GM12865 (cell line): ENCODE data around the gene VMO1.

Source experiments
- DNase-seq: peaks from one replicate; pipeline ENCODE4 v3.0.0; 2010; ENCODE audit warnings: low read depth
- H3K4me3 ChIP-seq: 2 replicates; pipeline ENCODE4 v1.5.1; 2011; ENCODE audit warnings: mild to moderate bottlenecking, low read depth, low read length, control low read depth
- TF ChIP-seq, protein P1 (sequence below): IDR thresholded peaks from 2 replicates; pipeline ENCODE4 v1.5.1; 2011; ENCODE audit warnings: low read length, control low read depth, low read depth, inconsistent platforms; ENCODE audit not compliant: insufficient read depth; ENCODE audit errors: missing control alignments

Gene VMO1

DNA sequence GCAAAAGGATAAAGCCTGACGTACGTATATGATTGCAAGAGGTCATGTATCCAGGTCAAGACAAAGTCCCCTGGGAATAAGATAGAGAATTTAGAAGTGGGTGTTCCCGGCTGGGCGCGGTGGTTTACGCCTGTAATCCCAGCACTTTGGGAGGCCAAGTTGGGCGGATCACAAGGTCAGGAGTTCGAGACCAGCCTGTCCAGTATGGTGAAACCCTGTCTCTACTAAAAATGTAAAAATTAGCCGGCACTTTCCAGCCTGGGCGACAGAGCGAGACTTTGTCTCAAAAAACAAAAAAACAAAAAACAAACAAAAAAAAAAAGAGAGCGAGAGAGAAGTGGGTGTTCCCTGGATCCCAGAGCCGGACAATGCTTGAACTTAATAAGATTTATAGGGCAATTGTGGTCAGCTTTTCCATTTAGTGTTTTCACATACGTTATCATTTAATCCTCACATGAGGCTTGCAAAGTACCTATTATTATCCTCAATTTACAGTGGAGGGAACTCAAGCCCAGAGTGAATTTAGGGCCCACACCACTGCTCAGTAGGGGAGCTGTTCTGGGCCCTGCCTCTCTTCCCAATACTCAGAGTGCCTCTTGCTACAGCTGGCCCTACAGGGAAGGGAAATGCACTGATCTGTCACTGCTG lies 2.1 kb upstream of the VMO1 start:
- TF ChIP-seq, protein P1, sequence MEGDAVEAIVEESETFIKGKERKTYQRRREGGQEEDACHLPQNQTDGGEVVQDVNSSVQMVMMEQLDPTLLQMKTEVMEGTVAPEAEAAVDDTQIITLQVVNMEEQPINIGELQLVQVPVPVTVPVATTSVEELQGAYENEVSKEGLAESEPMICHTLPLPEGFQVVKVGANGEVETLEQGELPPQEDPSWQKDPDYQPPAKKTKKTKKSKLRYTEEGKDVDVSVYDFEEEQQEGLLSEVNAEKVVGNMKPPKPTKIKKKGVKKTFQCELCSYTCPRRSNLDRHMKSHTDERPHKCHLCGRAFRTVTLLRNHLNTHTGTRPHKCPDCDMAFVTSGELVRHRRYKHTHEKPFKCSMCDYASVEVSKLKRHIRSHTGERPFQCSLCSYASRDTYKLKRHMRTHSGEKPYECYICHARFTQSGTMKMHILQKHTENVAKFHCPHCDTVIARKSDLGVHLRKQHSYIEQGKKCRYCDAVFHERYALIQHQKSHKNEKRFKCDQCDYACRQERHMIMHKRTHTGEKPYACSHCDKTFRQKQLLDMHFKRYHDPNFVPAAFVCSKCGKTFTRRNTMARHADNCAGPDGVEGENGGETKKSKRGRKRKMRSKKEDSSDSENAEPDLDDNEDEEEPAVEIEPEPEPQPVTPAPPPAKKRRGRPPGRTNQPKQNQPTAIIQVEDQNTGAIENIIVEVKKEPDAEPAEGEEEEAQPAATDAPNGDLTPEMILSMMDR: no peak
- no peak for DNase-seq
- no peak overlapping the region for H3K4me3 ChIP-seq

DNA sequence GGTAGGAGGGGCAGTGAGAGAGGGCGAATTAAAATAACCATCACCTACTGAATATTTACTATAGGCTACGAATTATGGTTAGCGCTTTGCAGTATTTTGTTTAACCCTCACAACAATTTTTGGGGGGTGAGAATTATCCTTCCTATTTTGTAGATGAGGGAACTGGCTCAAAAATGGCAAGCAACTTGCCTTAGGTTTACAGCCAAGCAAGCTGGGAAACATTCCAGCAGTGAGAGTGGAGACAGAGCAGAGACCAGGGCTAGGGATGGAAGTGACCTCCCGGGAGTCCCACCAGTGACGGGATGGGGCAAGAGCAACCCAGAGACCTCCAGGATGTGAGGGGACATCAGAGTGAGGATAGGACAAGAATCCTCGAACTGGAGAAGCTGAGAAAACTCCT lies 352 bp upstream of the VMO1 start:
- TF ChIP-seq, protein P1: no peak
- no peak for DNase-seq
- H3K4me3 ChIP-seq: no peak overlapping the region

DNA sequence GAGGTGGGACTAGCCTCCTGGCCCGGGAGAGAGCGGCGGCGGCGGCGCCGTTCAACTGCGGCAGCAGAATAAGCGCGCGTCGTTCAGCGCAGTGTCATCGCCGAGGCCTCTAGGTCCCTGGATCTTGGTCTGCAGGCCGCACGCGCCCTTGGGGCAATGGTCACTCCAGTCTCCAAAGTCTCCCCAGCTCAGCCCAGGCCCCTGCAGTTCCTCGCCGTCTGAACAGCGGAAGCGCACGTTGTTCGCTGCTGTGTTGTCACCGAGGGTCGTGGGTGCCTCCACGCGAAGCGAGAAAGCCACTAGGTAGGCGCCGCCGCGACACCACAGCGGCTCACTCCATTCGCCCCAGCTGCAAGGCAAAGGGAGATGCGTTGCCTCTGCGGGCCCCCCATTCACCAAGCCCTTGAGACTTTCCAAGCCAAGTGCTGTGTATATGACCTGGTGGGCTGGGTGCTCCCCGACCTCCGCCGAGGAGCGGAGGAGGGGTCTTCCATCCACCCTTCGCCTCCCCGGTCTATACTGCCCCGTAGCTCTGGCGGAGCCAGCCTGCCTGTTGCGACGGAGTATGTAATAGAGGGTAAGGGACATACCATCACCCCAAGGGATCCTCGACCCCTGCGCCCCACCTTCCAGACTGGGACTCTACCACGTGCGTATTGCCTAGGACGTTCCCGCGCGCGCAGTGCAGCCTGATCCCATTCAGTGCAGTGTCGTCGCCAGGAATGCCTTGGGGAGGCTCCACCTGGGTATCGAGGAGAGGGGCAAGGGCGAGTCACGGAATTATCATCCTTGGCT lies 656 bp downstream of the VMO1 start:
- H3K4me3 ChIP-seq: no peak overlapping the region
- DNase-seq: no peak
- TF ChIP-seq, protein P1: no peak

DNA sequence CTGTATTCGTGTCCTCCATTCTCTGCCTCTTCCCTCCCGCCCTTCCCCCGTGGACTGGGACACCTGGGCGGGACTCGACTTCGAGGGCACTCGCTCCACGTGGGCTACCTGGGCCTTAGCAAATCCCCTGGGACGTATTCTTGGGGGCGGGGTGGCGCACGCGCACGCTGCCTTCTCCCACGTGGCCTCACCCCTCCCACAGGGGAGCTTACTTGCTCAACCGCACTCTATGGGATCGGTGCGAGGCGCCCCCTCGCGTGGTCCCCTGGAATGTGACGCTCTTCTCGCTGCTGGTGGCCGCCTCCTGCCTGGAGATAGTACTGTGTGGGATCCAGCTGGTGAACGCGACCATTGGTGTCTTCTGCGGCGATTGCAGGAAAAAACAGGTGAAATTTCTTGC lies 3.5 kb downstream of the VMO1 start:
- DNase-seq: no peak
- TF ChIP-seq, protein P1: no peak
- H3K4me3 ChIP-seq: no peak overlapping the region

DNA sequence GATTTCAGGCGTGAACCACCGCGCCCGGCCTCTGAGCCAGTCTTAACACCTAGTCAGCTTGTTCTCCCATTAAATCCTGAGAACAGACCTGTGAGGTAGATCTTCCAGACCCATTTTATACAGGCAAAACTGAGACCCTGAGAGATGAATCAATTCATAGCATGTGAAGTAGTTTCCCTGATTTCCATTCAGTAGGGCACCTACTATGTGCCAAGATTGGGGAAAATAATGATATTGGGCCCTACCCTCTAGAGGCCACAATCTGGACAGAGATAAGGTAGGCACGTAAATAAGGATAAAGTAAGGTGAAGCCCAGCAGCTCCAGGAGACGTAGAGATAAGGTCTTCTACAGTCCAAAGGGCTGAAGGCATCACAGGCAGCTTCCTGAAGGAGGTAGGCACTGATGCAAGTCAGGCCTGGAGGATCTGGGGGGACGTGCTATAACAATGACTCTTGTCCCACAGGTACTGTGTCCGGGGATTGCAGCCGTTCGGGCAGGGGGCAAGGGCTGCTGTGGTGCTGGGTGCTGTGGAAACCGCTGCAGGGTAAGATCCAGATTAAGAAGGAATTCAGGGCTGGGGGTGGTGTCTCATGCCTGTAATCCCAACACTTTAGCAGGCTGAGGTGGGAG lies 5.7 kb downstream of the VMO1 start:
- no peak overlapping the region for H3K4me3 ChIP-seq
- DNase-seq: no peak
- TF ChIP-seq, protein P1: no peak

DNA sequence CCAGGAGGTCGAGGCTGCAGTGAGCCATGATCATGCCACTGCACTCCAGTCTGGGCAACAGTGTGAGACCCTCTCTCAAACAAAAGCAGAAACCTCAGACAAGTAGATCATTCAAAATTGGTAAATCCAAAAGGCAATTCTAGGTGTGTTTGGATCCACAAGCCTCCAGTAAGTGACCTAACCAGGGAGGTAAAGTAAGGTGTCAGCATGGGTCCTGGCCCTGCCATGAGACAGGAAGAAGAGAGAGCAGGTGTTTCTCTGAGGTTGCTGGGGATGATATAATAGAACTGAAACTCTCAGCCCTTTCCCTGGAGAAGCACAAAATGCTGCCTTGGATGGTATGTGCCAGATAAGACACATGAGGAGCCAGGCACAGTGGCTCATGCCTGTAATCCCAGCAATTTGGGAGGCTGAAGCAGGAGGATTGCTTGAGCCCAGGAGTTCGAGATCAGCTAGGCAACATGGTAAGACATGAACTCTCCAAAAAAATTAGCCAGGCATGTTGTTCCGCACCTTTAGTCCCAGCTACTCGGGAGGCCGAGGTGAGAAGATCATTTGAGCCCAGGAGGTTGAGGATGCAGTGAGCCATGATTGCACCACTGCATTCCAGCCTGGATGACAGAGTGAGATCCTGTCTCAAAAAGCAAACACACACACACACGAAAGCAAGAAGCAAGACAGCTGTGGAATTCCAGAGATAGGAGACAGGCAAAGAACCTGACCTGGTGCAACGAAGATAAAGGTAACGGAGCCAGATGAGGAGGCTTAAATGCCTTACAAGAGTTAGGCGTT lies 8.0 kb downstream of the VMO1 start:
- TF ChIP-seq, protein P1: no peak
- no peak for DNase-seq
- no peak overlapping the region for H3K4me3 ChIP-seq
